Chondrocyte (in vitro differentiated cells): ENCODE results near the gene NFIL3. TPM values are rescaled to one million over a fixed set of nuclear protein-coding genes. Genes with fewer than 3 reads are reported as not detected.
A peak's percentile ranks its signal among the peaks of the same experiment; 100 is the strongest.

Experiments used
- DNase-seq: peaks from one replicate; pipeline ENCODE4 v3.0.0; 2021; ENCODE audit warnings: mixed read lengths, low spot score
- H3K27ac Mint-ChIP-seq: one replicate; pipeline ENCODE4 v1.8.0; 2021; ENCODE audit warnings: mild to moderate bottlenecking, moderate library complexity, mixed read lengths; ENCODE audit not compliant: unreplicated experiment
- H3K27me3 Mint-ChIP-seq: 2 replicates; pipeline ENCODE4 v1.8.0; 2021; ENCODE audit warnings: low read depth, mixed read lengths
- H3K36me3 Mint-ChIP-seq: 2 replicates; pipeline ENCODE4 v1.8.0; 2021; ENCODE audit warnings: low read depth, mixed read lengths
- H3K4me1 Mint-ChIP-seq: 2 replicates; pipeline ENCODE4 v1.8.0; 2021; ENCODE audit warnings: low read depth, mild to moderate bottlenecking, mixed read lengths
- H3K4me3 Mint-ChIP-seq: one replicate; pipeline ENCODE4 v1.8.0; 2021; ENCODE audit warnings: mild to moderate bottlenecking, moderate library complexity, mixed read lengths; ENCODE audit not compliant: unreplicated experiment
- H3K9me3 Mint-ChIP-seq: 2 replicates; pipeline ENCODE4 v1.8.0; 2021; ENCODE audit warnings: low read depth, mixed read lengths
- total RNA-seq: library from RNA; stranded (reverse); gene quantifications from 3 replicates; pipeline ENCODE4 v1.2.1, GENCODE V29; 2021
- TF ChIP-seq, protein P1 (sequence below): fragments of 200-600 bp; sonication (generic); IDR thresholded peaks from 2 replicates; pipeline ENCODE4 v1.5.0; 2021; ENCODE audit warnings: antibody characterized with exemption, mild to moderate bottlenecking, moderate library complexity

Gene NFIL3
- total RNA-seq, 1 donor from 2014 or later, result 43.2 TPM

DNA sequence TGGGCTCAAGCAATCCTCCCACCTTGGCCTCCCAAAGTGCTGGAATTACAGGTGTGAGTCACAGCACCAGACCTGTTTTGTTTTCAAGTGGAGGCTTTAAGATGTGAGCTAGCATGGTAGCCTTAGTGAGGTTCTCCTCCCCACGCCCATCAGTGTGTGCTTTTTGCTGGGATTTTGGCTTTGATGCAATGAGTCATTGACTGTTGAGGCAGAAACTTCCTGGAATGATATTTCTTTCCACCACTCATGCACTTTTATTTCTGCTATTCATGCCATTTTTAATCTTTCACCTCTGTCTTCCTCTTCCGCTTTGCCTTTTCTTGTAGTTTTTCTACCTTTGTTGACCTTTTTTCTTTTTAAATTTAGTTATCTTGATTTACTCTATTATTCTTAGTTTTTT is 4.2 kb upstream of the NFIL3 start:
- TF ChIP-seq, protein P1, sequence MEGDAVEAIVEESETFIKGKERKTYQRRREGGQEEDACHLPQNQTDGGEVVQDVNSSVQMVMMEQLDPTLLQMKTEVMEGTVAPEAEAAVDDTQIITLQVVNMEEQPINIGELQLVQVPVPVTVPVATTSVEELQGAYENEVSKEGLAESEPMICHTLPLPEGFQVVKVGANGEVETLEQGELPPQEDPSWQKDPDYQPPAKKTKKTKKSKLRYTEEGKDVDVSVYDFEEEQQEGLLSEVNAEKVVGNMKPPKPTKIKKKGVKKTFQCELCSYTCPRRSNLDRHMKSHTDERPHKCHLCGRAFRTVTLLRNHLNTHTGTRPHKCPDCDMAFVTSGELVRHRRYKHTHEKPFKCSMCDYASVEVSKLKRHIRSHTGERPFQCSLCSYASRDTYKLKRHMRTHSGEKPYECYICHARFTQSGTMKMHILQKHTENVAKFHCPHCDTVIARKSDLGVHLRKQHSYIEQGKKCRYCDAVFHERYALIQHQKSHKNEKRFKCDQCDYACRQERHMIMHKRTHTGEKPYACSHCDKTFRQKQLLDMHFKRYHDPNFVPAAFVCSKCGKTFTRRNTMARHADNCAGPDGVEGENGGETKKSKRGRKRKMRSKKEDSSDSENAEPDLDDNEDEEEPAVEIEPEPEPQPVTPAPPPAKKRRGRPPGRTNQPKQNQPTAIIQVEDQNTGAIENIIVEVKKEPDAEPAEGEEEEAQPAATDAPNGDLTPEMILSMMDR, result no peak

DNA sequence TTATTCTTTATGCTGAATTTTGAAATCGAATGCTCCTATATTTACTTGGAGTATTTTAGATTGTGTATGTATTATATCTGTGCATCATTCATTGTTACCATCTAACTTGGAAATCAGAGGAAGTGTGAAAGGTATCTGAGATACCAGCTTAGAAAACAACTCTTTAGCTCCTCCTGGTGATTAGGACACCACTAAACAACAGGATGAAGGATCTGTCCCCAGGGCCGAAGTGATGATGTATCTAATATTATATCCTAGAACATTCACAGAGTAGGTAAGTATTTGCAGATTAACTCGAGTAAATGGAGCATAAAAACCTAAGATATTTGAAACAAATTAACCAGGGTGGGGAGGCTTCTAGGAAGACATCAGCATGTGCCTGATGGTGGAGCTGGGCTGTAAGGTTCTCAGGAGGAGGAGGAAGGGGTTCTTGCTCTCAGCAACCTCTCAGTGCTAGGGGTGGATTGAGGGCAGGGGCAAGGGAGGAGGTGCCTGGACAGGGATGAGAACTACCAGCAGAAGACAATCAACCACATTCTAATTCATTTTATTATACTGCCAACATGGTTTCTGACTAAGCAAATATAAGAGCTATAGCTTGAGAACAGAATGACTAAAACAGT is 2.6 kb upstream of the NFIL3 start:
- no peak for DNase-seq
- Mint-ChIP-seq H3K4me1 (peaks cover 30% of the 10 kb centered on the region), H3K27ac (no peak overlapping the region), H3K9me3 (no peaks in the 10 kb centered on the region), H3K27me3 (no peaks in the 10 kb centered on the region), H3K36me3 (no peaks in the 10 kb centered on the region), H3K4me3 (no peak overlapping the region)
- TF ChIP-seq, protein P1, result peak; percentile 77

More for the DNA sequence above, 4.2 kb upstream of the NFIL3 start:
- no peak overlapping the region for H3K4me3 Mint-ChIP-seq
- DNase-seq, result no peak
- H3K27ac Mint-ChIP-seq, result no peak overlapping the region
- no peaks in the 10 kb centered on the region for H3K27me3 Mint-ChIP-seq
- H3K36me3 Mint-ChIP-seq, result no peaks in the 10 kb centered on the region
- peaks cover 30% of the 10 kb centered on the region for H3K4me1 Mint-ChIP-seq
- H3K9me3 Mint-ChIP-seq, result no peaks in the 10 kb centered on the region

DNA sequence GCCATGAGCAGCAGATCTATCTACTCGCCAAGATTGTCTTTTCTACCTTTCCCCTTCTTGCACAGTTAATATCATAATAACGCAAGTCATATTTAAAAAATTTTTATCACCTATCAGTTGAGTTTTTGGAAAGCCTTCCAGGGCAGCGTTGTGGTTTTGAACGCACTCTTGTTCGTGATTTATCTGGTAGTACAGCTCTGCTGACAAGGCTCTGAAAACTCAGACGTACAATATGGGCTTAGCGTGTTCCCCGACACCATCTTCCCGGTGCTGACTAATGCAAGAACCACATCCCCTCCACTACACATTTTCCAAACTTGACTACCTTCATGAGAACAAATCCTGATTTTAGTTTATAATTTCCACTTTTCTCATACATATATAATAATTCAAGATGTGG is 1.6 kb upstream of the NFIL3 start:
- no peak for DNase-seq
- TF ChIP-seq, protein P1, result no peak
- H3K9me3 Mint-ChIP-seq, result no peaks in the 10 kb centered on the region

DNA sequence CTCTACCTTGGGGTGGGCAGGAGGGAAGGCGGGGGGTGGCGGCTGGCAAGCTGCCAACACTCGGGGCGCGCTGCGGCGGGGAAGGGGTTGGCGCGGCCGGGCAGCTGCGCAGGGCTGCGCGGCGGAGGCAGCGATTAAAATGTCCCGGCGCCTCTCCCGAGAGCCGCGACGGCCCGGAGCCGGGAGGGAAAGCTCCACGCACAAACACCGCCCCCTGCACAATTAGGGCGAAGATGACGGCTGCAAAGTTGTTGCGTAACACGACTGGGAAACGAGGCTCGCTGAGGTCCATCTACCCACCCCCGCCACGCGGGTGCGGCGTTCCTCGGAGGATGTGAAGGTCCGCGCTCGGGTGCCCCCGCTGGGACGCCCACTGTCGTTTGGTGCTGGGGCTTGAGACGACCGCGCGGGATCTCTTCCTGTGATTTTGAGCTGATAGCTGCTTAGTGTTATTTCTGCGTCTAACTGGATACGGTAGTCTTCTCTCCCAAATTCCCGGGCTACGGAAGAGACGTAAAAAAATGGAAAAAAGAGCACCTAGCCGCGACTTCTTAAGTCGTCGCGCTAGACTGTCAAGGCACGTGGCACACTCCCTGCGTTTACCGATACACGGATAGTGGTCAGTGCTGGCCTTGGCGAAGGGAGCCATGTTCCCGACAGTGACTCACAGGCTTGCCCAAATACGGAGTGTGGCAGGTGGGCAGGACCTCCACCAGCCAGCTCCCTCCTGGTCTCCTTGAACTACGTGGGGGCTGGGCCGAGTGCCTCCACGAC is 958 bp upstream of the NFIL3 start:
- no peaks in the 10 kb centered on the region for H3K27me3 Mint-ChIP-seq
- H3K9me3 Mint-ChIP-seq, result no peaks in the 10 kb centered on the region
- no peaks in the 10 kb centered on the region for H3K36me3 Mint-ChIP-seq
- TF ChIP-seq, protein P1, result peak; percentile 58
- H3K27ac Mint-ChIP-seq, result peak overlapping the region; percentile 95
- no peak for DNase-seq
- H3K4me1 Mint-ChIP-seq, result peaks cover 44% of the 10 kb centered on the region
- peak overlapping the region; percentile 84 for H3K4me3 Mint-ChIP-seq

More for the DNA sequence above, 1.6 kb upstream of the NFIL3 start:
- Mint-ChIP-seq H3K36me3 (no peaks in the 10 kb centered on the region), H3K4me3 (peak overlapping the region; percentile 84), H3K27me3 (no peaks in the 10 kb centered on the region), H3K27ac (peak overlapping the region; percentile 95), H3K4me1 (peaks cover 37% of the 10 kb centered on the region)

DNA sequence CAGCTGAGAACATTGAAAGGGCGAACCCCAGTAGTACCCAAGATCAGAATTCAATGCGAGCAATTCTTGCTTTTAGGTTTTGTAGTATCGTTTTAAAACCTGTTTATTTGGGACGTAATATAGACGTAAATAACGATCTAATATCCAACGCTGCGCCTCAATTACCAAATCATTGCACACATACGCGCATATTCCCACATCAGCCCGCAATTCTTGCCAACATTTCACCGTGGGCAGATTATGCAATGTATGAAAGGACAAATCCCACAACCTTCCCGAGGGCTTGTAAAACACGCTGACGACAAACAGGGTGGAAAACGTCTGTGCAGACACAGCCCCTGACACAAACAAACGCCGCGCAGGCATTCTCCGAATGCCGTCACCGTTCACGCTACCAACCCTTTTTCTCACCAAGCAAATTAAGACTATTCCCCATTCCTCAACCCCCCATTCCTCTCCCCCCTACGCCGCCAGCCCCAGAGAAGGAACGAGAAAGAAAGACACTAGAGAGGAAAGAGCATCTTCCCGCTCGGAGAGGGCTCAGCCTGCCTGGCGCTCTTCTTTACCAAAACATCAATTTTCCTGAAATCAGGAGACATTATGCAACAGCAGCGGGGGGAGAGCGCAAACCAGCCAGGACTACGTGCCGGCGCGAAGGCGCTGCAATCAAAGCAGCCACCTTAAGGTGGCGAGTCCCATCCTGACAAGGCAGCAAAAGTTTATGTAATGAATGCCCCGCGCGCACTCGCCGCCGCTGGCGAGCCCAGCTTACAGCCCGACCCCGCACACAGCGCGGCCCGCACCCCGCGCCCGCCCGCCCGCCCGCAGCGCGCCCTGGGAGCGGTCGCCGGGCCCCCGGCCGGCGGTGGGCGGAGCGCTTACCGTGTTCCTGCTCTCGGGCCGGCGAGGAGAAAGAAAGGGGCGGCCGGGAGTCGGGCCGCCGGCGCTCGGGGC is 597 bp downstream of the NFIL3 start:
- no peak for DNase-seq
- Mint-ChIP-seq H3K27ac (peak overlapping the region; percentile 99), H3K9me3 (no peaks in the 10 kb centered on the region), H3K4me1 (peaks cover 56% of the 10 kb centered on the region), H3K27me3 (no peaks in the 10 kb centered on the region), H3K4me3 (peak overlapping the region; percentile 97), H3K36me3 (no peaks in the 10 kb centered on the region)
- TF ChIP-seq, protein P1, result peak; percentile 60
